IMR-90 (cell line): ENCODE data around the gene NSUN4. TPM values are rescaled to one million over a fixed set of nuclear protein-coding genes. Genes with fewer than 3 reads are reported as not detected.

Experiments
- ATAC-seq: fragments of 200-7000 bp; cut with Tn5 transposase; 2 replicates; pipeline ENCODE4 v1.9.1; 2020; ENCODE audit warnings: low read depth, mild to moderate bottlenecking, moderate library complexity
- BruUV-seq: library from RNA; stranded (reverse); fragments of 400-500 nt; replicated peaks from 2 replicates; lab custom pipeline; 2021; lab: Mats Ljungman, UMichigan
- CTCF ChIA-PET: fragments of 300-600 bp; formaldehyde crosslinking; extraction: SDS; loops from one replicate; lab custom pipeline; 2021; ENCODE audit warnings: antibody characterized with exemption; lab: Yijun Ruan, JAX
- POLR2A ChIA-PET: fragments of 300-600 bp; sonication (Branson Sonifier 250); formaldehyde crosslinking; loops from one replicate; lab custom pipeline; 2022; ENCODE audit warnings: antibody characterized with exemption; ENCODE audit not compliant: unreplicated experiment; lab: Charles Lee
- DNase-seq: peaks from one replicate; pipeline ENCODE4 v3.0.0; 2013
- H2AFZ ChIP-seq: replicated peaks from 2 replicates; pipeline ENCODE3; 2013; ENCODE audit warnings: low read length, mild to moderate bottlenecking; ENCODE audit not compliant: poor library complexity
- H2AK5ac ChIP-seq: 2 replicates; pipeline ENCODE4 v1.6.1; 2013; ENCODE audit warnings: low read depth, low read length, inconsistent platforms
- H2AK9ac ChIP-seq: replicated peaks from 2 replicates; pipeline ENCODE3; 2013; ENCODE audit warnings: mild to moderate bottlenecking, low read depth, low read length, moderate library complexity; ENCODE audit not compliant: poor library complexity
- H2BK120ac ChIP-seq: 2 replicates; pipeline ENCODE4 v1.6.1; 2013; ENCODE audit warnings: low read depth, low read length, inconsistent platforms
- H2BK15ac ChIP-seq: 3 replicates; pipeline ENCODE4 v1.6.1; 2013; ENCODE audit warnings: low read depth, low read length, inconsistent platforms
- H2BK20ac ChIP-seq: 2 replicates; pipeline ENCODE4 v1.6.1; 2013; ENCODE audit warnings: low read depth, mild to moderate bottlenecking, inconsistent platforms, low read length, moderate library complexity
- H2BK5ac ChIP-seq: 2 replicates; pipeline ENCODE4 v1.6.1; 2013; ENCODE audit warnings: mild to moderate bottlenecking, low read depth, low read length, inconsistent platforms; ENCODE audit not compliant: poor library complexity, severe bottlenecking
- H3K14ac ChIP-seq: replicated peaks from 2 replicates; pipeline ENCODE4 v1.6.1; 2013; ENCODE audit warnings: low read depth, low read length, inconsistent platforms
- H3K18ac ChIP-seq: 2 replicates; pipeline ENCODE4 v1.6.1; 2013; ENCODE audit warnings: low read depth, low read length, control low read depth
- H3K23ac ChIP-seq: 2 replicates; pipeline ENCODE4 v1.6.1; 2013; ENCODE audit warnings: low read depth, low read length, inconsistent platforms
- H3K27ac ChIP-seq: 2 replicates; pipeline ENCODE4 v1.5.1; 2013; ENCODE audit warnings: mild to moderate bottlenecking, control low read depth, low read length; ENCODE audit not compliant: insufficient read depth
- H3K27me3 ChIP-seq: 2 replicates; pipeline ENCODE4 v1.6.1; 2013; ENCODE audit warnings: low read length; ENCODE audit not compliant: control insufficient read depth, insufficient read depth
- H3K36me3 ChIP-seq: 2 replicates; pipeline ENCODE4 v1.6.1; 2013; ENCODE audit warnings: low read length, mixed read lengths; ENCODE audit not compliant: control insufficient read depth, insufficient read depth
- H3K4ac ChIP-seq: 2 replicates; pipeline ENCODE4 v1.6.1; 2013; ENCODE audit warnings: low read depth, low read length, inconsistent platforms
- H3K4me1 ChIP-seq: 2 replicates; pipeline ENCODE4 v1.6.1; 2013; ENCODE audit warnings: low read length, mixed read lengths; ENCODE audit not compliant: control insufficient read depth, insufficient read depth
- H3K4me2 ChIP-seq: 2 replicates; pipeline ENCODE4 v1.6.1; 2013; ENCODE audit warnings: low read depth, mild to moderate bottlenecking, control low read depth, low read length, moderate library complexity
- H3K4me3 ChIP-seq: 2 replicates; pipeline ENCODE4 v1.5.1; 2013; ENCODE audit warnings: low read depth, mild to moderate bottlenecking, control low read depth, low read length, moderate library complexity; ENCODE audit not compliant: insufficient read depth
- H3K56ac ChIP-seq: 2 replicates; pipeline ENCODE4 v1.6.1; 2013; ENCODE audit warnings: low read length, inconsistent platforms; ENCODE audit not compliant: insufficient read depth; ENCODE audit errors: extremely low read depth
- H3K79me1 ChIP-seq, 2 experiments: 2 replicates each; pipeline ENCODE4 v1.6.1; 2013; ENCODE audit warnings: low read length in 2 of 2, inconsistent platforms in 1 of 2, low read depth in 1 of 2
- H3K9ac ChIP-seq: 2 replicates; pipeline ENCODE4 v1.6.1; 2013; ENCODE audit warnings: low read depth, low read length, control low read depth
- H3K9me1 ChIP-seq: 2 replicates; pipeline ENCODE4 v1.6.1; 2013; ENCODE audit warnings: low read length, inconsistent platforms; ENCODE audit not compliant: insufficient read depth
- H3K9me3 ChIP-seq: 2 replicates; pipeline ENCODE4 v1.6.1; 2013; ENCODE audit warnings: low read length; ENCODE audit not compliant: control insufficient read depth, insufficient read depth
- H4K20me1 ChIP-seq: 2 replicates; pipeline ENCODE4 v1.6.1; 2013; ENCODE audit warnings: low read length, inconsistent platforms; ENCODE audit not compliant: insufficient read depth
- H4K5ac ChIP-seq: 2 replicates; pipeline ENCODE4 v1.6.1; 2013; ENCODE audit warnings: mild to moderate bottlenecking, low read depth, low read length, control low read depth
- H4K8ac ChIP-seq, 2 experiments: 2 replicates each; pipeline ENCODE4 v1.6.1; 2013; ENCODE audit warnings: low read depth in 2 of 2, low read length in 2 of 2, control low read depth in 1 of 2, inconsistent platforms in 1 of 2
- H4K91ac ChIP-seq: 2 replicates; pipeline ENCODE4 v1.6.1; 2013; ENCODE audit warnings: low read depth, low read length, inconsistent platforms; ENCODE audit not compliant: insufficient read depth
- BHLHE40 ChIP-seq: fragments of 150-350 bp; IDR thresholded peaks from 2 replicates; pipeline ENCODE4 v1.6.1; 2016; ENCODE audit warnings: mild to moderate bottlenecking, low read depth, low read length
- CEBPB ChIP-seq: IDR thresholded peaks from 2 replicates; pipeline ENCODE4 v1.6.1; 2012; ENCODE audit warnings: low read depth, low read length, improper control_type of control experiment
- CHD1 ChIP-seq: IDR thresholded peaks from 2 replicates; pipeline ENCODE4 v1.6.1; 2012; ENCODE audit warnings: low read depth, low read length, improper control_type of control experiment
- FOS ChIP-seq: fragments of 150-350 bp; IDR thresholded peaks from 2 replicates; pipeline ENCODE4 v1.6.1; 2016; ENCODE audit warnings: low read depth, low read length
- MAFK ChIP-seq: IDR thresholded peaks from 2 replicates; pipeline ENCODE4 v1.6.1; 2012; ENCODE audit warnings: low read depth, low read length, improper control_type of control experiment
- MAZ ChIP-seq: IDR thresholded peaks from 2 replicates; pipeline ENCODE4 v1.6.1; 2012; ENCODE audit warnings: low read depth, mild to moderate bottlenecking, low read length, improper control_type of control experiment, moderate library complexity, borderline replicate concordance
- NFE2L2 ChIP-seq: fragments of 150-350 bp; IDR thresholded peaks from 2 replicates; pipeline ENCODE4 v1.6.1; 2016; ENCODE audit warnings: low read depth, mild to moderate bottlenecking, low read length
- POLR2A ChIP-seq: IDR thresholded peaks from 2 replicates; pipeline ENCODE4 v1.6.1; 2012; ENCODE audit warnings: mild to moderate bottlenecking, low read depth, low read length
- RFX5 ChIP-seq: IDR thresholded peaks from 2 replicates; pipeline ENCODE4 v1.8.0; 2012; ENCODE audit warnings: low read depth, mild to moderate bottlenecking, low read length, moderate library complexity
- SMC3 ChIP-seq: fragments of 150-350 bp; IDR thresholded peaks from 2 replicates; pipeline ENCODE4 v1.6.1; 2016; ENCODE audit warnings: low read depth, mild to moderate bottlenecking, antibody characterized with exemption, low read length, moderate library complexity
- dilution Hi-C: fragments of 300-500 bp; cut with HindIII; formaldehyde crosslinking; loops from one replicate; pipeline ENCODE4 v1.14.3; 2018; ENCODE audit warnings: low sequenced_read_pairs; ENCODE audit not compliant: unreplicated experiment
- in situ Hi-C: fragments of 300-500 bp; cut with MboI; formaldehyde crosslinking; loops from 3 replicates; pipeline ENCODE4 v1.14.3; 2019; ENCODE audit warnings: low sequenced_read_pairs, inconsistent platforms, mixed read lengths
- intact Hi-C: fragments of 100-400 bp; cut with micrococcal nuclease; formaldehyde crosslinking; loops from 2 replicates; pipeline ENCODE4 v1.10.0; 2022
- polyA plus RNA-seq, 3 experiments: library from polyadenylated mRNA; depleted of rRNA; stranded (reverse); fragments of >200 nt; gene quantifications; 2 replicates each; pipeline ENCODE4 v1.2.3, GENCODE V29; 2012; ENCODE audit warnings: low replicate concordance in 1 of 3
- total RNA-seq: library from RNA; depleted of rRNA; stranded (reverse); fragments of >200 nt; gene quantifications from 2 replicates; pipeline ENCODE4 v1.2.3, GENCODE V29; 2012
- TF ChIP-seq, protein P1 (sequence below): conservative IDR thresholded peaks from 2 replicates; pipeline ENCODE4 v1.5.1; 2012; ENCODE audit warnings: mild to moderate bottlenecking, low read depth, low read length, improper control_type of control experiment
- TF ChIP-seq, protein P2 (sequence below): fragments of 150-350 bp; IDR thresholded peaks from 2 replicates; pipeline ENCODE4 v1.6.1; 2017; ENCODE audit warnings: mild to moderate bottlenecking, antibody characterized with exemption, low read length, low read depth
- TF ChIP-seq, protein P3 (sequence below): fragments of 150-350 bp; IDR thresholded peaks from 2 replicates; pipeline ENCODE4 v1.6.1; 2016; ENCODE audit warnings: low read depth, mild to moderate bottlenecking, low read length, moderate library complexity, borderline replicate concordance

Gene NSUN4
- total and polyA plus RNA-seq, 2 of the 4 experiments (the other 2 are of a cell fraction) = 10.9 to 13.0 TPM

DNA sequence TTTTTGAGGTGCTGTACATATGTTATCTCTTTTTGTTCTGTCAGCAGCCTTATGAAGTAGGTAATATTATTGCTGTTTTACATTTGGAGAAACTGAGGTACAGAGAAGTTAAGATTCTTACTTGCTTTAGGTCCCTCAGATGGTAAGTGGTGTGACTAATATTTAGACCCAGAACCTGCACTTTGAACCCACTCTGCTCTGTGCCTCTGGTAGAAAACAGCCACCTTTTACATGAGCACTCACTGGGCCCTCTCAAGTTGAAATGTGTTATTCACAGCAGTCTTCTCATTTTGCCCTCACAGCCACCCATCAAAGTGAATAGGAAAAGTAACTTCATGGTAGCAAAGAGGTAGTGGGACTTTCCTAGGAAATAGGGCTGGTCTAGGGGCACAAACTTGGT lies 4.7 kb downstream of the NSUN4 start:
- Histone ChIP-seq H3K9ac (no peak overlapping the region), H3K23ac (no peak overlapping the region), H3K56ac (no peak overlapping the region), H3K4me2 (no peak overlapping the region), H2AK5ac (no peak overlapping the region), H3K27me3 (no peaks in the 10 kb centered on the region), H4K91ac (no peak overlapping the region), H3K18ac (no peak overlapping the region), H4K8ac (no peak overlapping the region), H2AFZ (no peak overlapping the region), H3K4me1 (peaks cover 4% of the 10 kb centered on the region), H3K36me3 (peaks cover 29% of the 10 kb centered on the region), H2AK9ac (no peak overlapping the region), H3K9me1 (peaks cover 7% of the 10 kb centered on the region; the same call in 1 of the 2 replicates), H3K9me3 (no peaks in the 10 kb centered on the region), H3K4me3 (no peak overlapping the region), H3K79me1 (peaks cover 18 to 45% of the 10 kb centered on the region in 2 experiments), H4K20me1 (no peaks in the 10 kb centered on the region), H3K14ac (no peak overlapping the region), H2BK120ac (no peak overlapping the region), H3K4ac (no peak overlapping the region), H2BK20ac (no peak overlapping the region), H3K27ac (no peak overlapping the region), H4K5ac (no peak overlapping the region), H2BK5ac (no peak overlapping the region), H2BK15ac (no peak overlapping the region)
- no TSS peak for BruUV-seq
- CTCF ChIA-PET = no interaction called here
- dilution Hi-C loops = no loop called here
- TF ChIP-seq, protein P1, sequence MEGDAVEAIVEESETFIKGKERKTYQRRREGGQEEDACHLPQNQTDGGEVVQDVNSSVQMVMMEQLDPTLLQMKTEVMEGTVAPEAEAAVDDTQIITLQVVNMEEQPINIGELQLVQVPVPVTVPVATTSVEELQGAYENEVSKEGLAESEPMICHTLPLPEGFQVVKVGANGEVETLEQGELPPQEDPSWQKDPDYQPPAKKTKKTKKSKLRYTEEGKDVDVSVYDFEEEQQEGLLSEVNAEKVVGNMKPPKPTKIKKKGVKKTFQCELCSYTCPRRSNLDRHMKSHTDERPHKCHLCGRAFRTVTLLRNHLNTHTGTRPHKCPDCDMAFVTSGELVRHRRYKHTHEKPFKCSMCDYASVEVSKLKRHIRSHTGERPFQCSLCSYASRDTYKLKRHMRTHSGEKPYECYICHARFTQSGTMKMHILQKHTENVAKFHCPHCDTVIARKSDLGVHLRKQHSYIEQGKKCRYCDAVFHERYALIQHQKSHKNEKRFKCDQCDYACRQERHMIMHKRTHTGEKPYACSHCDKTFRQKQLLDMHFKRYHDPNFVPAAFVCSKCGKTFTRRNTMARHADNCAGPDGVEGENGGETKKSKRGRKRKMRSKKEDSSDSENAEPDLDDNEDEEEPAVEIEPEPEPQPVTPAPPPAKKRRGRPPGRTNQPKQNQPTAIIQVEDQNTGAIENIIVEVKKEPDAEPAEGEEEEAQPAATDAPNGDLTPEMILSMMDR = no peak
- TF ChIP-seq POLR2A = no peak
- TF ChIP-seq, protein P2, sequence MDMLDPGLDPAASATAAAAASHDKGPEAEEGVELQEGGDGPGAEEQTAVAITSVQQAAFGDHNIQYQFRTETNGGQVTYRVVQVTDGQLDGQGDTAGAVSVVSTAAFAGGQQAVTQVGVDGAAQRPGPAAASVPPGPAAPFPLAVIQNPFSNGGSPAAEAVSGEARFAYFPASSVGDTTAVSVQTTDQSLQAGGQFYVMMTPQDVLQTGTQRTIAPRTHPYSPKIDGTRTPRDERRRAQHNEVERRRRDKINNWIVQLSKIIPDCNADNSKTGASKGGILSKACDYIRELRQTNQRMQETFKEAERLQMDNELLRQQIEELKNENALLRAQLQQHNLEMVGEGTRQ = no peak
- no peak for TF ChIP-seq SMC3
- no peak for TF ChIP-seq BHLHE40
- TF ChIP-seq MAZ = no peak
- no peak for TF ChIP-seq FOS
- TF ChIP-seq CHD1 = no peak
- no peak for TF ChIP-seq CEBPB
- TF ChIP-seq RFX5 = no peak
- TF ChIP-seq, protein P3, sequence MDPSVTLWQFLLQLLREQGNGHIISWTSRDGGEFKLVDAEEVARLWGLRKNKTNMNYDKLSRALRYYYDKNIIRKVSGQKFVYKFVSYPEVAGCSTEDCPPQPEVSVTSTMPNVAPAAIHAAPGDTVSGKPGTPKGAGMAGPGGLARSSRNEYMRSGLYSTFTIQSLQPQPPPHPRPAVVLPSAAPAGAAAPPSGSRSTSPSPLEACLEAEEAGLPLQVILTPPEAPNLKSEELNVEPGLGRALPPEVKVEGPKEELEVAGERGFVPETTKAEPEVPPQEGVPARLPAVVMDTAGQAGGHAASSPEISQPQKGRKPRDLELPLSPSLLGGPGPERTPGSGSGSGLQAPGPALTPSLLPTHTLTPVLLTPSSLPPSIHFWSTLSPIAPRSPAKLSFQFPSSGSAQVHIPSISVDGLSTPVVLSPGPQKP = no peak
- TF ChIP-seq NFE2L2 = no peak
- TF ChIP-seq MAFK = no peak
- no peak for ATAC-seq
- intact Hi-C loops = no loop called here
- POLR2A ChIA-PET = no interaction called here
- in situ Hi-C loops = no loop called here
- DNase-seq = no peak
